Activated CD4-positive, alpha-beta T cell treated with anti-CD3 and anti-CD28 coated beads for 1 hour (primary cell): Measurements from ENCODE around the gene NCOA1.

Experiments
- DNase-seq: peaks from one replicate; pipeline ENCODE4 v3.0.0-alpha.2; 2020

The NCOA1 gene

DNA sequence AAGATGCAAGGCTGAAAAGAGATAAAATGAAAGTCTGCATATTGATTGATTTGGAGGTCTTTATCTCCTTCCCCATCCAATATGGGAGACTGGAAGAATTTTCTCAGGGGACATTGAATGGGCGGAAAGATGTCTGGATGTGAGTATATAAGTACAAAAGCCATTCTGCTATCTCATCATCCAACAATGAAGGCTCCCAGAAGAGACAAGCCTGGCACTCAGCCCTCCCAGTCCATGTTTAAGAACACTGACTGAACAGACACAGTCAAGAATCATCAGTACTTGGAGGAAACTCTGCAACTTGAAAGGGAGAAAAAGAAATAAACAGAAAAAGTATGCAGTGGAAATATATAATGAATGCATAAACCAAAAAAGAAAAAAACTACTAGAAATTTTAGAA, 221.2 kb downstream of the NCOA1 start:
- no peak for DNase-seq

DNA sequence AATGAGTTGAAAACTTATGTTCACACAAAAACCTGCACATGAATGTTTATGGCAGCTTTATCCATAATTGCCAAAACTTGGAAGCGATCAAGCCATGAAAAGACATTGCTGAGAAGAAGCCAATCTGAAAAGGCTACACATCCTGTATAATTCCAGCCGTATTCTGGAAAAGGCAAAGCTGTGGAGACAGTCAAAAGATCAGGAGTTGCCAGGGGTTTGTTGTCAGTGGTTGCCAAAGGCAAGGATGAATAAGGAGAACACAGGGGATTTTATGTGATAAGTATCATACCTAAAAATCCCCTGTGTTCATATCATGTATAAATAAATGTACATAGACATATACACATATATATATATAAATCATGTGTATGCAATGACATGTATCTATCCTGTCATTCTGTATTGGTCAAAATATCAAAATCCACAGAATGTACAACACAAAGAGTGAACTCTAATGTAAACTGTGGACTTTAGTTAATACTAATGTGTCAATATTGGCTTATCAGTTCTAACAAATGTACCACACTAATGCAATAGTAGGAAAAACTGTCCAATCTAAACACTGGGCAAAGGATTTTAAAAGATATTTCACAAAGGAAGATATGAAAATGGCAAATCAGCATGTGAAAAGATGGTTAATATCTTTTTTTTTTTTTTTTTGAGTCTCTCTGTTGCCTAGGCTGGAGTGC, 226.4 kb downstream of the NCOA1 start:
- DNase-seq, result no peak

DNA sequence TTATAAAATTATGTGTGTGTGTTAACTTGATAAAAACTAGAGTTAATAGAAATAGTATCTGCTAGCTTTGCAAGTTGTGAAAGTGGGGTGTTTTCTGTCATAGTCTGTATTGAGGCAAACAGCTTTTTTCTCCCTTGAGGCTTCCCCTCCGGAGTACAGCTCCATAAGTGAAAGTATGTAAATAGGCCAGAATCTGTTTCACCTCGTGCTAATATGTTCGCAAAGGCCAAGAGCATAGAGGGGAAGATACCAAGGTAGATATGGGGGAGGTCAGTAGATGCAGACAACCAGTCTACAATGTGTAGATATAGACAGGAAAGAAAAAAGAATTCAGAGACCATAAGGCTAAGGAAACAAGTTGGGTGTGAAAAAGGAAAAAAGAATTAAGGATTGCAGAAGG, 229.3 kb downstream of the NCOA1 start:
- no peak for DNase-seq

- no peak for DNase-seq
Observed at GRCh38 chr2:24721470-24721869, 230.4 kb downstream of the NCOA1 start.

DNA sequence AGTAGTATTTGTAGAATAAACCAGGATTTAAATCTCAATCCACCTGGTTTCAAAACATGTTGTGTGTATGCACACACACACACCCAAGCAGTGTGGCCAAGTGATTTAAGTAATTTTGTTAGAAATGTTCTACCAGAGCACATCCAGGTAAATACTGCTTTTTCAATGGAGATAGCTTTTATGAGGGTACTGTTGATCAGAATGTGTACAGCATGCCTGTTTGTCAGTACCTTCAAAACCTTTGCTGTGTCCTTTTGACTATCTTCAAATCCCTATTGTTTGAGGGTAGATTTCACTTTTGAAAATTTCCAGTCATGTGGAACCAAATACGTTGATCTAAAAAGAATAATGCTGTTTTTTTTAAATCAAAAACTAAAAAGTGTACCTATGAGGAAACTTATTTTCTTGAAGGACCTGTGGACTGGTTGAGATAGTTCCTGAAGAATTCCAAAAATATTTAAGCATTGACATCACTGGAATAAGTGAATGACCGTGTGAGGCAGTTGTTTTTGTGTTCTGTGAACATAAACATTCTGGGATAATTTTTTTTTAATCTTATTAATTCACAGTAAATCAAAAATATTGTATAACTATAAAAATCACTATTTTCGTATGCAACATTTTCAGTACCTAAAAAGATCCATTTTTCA, 231.2 kb downstream of the NCOA1 start:
- no peak for DNase-seq

- no peak for DNase-seq
Observed at GRCh38 chr2:24723191-24723590, 232.1 kb downstream of the NCOA1 start.

DNA sequence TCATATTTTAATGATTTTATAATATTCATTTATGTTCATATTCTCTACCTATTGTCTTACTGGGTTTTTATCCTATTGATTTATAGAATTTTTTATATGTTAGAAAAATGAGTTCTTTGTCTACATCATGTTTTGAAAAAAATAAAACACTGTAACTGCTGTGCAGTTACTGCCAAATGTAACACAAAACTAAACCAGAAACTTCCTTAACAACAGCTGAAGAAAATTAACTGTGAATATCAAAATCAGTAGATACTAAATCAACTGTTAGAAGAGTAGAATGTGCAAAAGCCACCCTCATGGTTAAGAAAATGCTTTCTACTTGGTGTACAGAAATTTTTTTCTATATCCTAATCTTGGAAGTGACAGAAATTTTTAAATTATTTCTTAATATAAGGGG, 232.6 kb downstream of the NCOA1 start:
- no peak for DNase-seq

DNA sequence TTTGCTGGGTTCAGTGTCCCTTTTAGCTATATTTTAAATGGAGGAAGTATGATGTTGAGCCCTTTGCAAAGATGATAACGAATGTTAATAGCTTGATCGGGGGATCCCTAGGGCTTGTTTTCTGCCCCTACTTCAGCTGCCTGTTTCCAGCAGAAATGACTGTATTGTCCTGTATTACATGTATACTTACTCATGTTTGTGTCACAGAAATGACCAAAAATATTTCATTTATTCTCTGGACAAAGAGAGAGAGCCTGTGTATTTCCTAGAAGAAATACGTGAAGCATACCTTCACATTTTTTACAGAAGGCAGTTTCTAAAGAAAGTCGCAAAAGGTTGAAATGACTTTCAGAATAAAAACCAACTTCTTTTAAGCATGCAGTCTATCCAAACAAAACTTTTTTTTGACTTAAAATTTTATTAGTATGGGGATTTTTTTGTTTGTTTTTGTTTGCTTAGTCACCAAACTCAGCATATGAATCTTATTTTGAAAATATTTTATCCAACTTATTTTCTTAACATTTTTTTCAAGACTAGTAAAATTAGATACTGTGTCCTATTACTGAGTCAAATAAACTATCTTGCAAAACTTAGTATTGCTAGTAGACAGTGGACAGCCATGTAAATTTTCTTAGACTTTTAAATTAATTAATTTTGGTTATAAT, 233.2 kb downstream of the NCOA1 start:
- no peak for DNase-seq

DNA sequence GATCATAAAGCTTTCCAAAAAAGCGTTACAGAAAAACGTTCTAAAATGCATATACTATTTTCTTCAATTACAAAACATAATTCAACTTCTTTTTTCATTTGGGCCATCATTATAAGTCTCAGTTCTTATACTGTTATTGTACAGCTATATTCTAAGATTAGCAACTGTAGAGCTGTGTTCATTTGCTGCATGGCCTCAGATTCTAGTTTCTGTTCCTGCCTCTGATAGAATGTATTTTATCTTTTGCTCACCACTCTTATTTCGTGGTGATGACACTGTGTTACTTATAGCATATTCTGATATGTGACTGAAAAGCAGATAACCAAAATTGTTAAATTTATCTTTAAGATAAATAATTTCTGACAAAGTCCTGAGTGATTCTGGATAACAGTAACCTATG, 234.9 kb downstream of the NCOA1 start:
- DNase-seq, result no peak

DNA sequence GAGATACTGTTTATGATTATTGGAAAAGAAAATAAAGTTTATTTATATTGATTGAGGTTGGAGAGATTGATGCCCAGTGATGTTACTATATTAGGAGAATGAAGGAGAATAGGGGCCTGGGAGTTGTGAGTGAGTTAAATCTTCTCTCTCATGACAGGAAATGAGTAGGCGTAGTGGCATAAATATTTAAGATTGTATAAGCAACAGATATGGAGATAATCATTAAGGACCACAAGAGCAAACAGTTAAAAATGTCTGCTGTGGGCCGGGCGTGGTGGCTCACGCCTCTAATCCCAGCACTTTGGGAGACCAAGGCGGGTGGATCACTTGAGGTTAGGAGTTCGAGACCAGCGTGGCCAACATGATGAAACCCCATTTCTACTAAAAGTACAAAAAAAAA, 239.4 kb downstream of the NCOA1 start:
- no peak for DNase-seq

DNA sequence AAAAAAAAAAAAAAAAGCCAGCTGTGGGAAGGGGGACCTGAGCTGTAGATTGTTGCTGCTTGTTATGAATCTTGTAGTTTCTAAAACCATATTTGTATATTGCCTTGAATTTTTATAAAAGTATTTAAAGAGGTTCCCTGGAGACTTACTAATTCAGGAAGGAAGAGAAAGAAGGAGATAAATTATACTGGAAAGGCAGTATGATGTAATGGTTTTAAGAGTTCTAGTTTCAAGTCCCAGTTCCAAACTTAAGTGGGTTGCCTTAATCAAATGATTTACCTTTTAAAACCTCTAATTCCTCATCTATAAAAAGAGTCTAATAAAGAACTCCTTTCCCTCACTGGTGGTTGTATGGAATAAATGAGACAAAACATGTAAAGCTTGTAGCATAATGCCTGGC, 240.0 kb downstream of the NCOA1 start:
- DNase-seq, result no peak

- DNase-seq, result no peak
Observed at GRCh38 chr2:24731923-24732322, 240.9 kb downstream of the NCOA1 start.

DNA sequence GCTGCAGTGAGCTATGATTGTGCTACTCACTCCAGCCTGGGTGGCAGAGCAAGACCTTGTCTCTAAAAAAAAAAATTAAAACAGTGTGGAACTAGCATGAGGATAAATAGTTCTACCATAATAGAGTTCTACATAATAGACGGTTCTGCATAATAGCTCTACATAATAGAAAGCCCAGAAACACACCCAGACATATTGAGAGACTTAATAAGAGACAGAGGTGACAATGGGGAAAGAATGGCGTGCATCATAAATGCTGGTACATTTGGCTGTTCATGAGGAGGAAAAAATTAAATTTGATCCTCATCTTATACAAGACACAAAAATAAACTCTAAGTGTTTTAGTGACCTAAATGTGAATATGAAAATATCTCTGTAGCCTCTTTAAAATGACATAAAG, 243.7 kb downstream of the NCOA1 start:
- no peak for DNase-seq

- DNase-seq, result no peak
Observed at GRCh38 chr2:24739354-24740025, 248.4 kb downstream of the NCOA1 start.

GRCh38 chr2:24740142-24740541, 249.1 kb downstream of the NCOA1 start:
- no peak for DNase-seq

DNA sequence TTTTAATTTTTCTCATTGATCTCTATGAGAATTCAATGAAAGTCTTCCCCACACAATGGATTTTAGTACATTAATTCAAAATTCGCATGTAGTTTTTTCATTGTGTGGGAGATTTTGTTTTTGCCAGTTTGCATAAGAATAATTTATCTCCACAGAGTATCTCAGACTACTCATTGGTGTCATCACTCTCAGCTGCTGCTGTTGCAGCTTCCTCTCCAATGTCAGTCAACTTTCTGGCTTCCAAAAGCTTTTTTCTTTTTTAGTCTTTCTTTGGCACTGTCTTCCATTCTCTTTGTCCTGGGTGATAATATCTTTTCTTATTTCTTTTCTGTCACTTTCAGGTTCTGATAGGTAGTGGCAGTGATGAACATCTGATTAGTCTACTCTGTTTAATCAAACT, 251.7 kb downstream of the NCOA1 start:
- DNase-seq, result no peak

GRCh38 chr2:24743924-24744323, 252.9 kb downstream of the NCOA1 start:
- no peak for DNase-seq

DNA sequence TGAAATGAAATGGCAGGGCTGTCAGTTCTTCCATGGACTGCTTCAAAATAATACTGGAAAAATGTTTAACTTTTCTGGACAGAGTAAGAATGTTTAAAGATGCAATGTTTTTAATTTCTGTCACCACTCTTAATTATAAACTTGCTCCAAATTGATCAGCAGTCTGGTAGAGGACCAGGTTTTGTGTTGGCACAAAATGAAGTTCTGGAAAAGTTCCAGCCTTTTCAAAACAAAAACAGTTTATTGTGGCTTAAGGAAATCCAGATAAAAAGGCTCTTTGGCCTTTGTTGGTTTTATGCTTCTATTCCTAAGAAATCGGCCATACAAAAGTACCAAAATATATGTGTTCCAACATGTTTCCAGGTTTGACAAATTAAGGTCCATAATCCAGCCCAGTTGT, 253.3 kb downstream of the NCOA1 start:
- DNase-seq, result no peak

DNA sequence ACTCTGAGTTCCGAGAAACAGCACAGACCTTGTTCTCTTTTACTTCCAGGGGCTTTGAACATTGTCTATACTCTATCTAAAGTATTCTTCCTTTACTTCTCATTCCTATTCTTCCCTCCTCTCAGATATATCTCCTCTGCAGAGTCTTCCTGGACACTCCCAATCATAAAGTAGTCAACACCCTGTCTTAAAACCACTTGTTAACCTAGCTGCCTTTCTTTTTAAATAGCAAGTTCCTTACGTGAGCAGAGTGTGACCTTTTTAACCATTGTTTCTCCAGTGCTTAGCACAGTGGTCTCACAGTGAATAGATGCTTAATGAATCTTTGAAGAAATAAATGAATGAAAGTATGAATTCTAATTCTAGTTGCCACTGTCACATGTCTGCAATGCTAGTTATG, 254.8 kb downstream of the NCOA1 start:
- DNase-seq, result no peak

- DNase-seq, result no peak
Observed at GRCh38 chr2:24747299-24747698, 256.2 kb downstream of the NCOA1 start.

GRCh38 chr2:24749069-24749691, 258.1 kb downstream of the NCOA1 start:
- no peak for DNase-seq

DNA sequence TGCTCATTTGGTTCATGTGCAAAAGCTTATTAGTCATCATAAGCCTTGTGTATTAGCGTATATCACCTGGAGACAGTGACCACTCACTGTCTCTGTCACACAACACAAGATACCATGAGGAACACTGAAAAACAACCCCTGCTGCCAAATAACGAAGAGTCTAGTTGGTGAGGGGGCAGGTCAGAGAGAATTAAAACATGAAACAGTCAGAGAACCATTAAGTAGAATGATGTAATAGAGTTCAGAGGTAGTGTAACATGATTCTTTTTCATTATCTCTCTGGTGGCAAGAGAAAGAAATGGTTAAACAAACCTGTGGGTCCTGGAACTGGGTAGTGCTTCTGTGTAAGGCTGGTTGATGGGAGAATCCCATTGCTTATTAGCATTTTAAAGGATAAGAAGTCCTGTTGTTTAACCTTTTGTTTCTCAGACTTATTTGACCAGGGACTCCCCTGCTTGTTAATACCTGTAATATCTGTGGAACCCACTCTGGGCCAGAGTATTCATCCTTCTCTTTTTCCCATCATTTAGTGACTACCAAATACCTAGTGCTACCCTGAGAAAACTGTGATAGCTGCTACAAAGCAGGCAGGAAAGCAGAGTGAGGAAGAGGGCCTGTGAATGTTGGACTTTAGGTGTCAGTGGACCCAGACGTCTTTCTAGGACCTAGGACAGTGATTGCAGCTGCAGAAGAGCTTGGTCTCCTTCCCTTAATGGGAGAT, 264.1 kb downstream of the NCOA1 start:
- DNase-seq, result no peak

DNA sequence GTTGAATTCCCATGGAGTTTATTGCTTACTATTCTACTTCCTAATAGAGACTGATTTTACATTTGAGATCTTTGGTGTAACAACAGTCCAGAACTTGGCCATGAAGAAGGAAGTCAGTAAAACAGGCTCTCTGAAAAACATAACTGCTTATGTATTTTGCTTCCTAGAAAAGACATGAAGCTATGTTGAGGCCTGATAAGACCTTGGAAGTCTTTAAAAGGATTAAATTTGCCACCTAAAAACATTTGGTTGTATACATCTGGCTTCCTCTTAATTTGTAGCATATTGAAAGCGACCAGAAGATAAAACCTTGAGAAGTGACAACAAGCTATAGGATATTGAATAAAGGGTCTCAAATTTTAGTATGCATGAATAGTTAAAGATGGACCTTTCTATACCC, 265.7 kb downstream of the NCOA1 start:
- no peak for DNase-seq
